Endothelial cell of umbilical vein (primary cell): ENCODE results near the gene SETBP1. TPM values are rescaled to one million over a fixed set of nuclear protein-coding genes. Genes with fewer than 3 reads are reported as not detected.

ENCODE experiments used
- BruUV-seq: library from RNA; stranded (reverse); fragments of 400-500 nt; replicated peaks from 2 replicates; lab custom pipeline; 2021; lab: Mats Ljungman, UMichigan
- CTCF ChIA-PET: fragments of 300-600, 350-600 bp; sonication (Branson Sonifier 250); formaldehyde crosslinking; loops from one replicate; lab custom pipeline; 2021; ENCODE audit warnings: antibody characterized with exemption, inconsistent platforms; lab: Charles Lee
- POLR2A ChIA-PET: fragments of 300-600, 350-600 bp; sonication (Branson Sonifier 250); formaldehyde crosslinking; loops from one replicate; lab custom pipeline; 2021; ENCODE audit warnings: antibody characterized with exemption, inconsistent platforms; lab: Charles Lee
- DNase-seq: peaks from one replicate; pipeline ENCODE4 v3.0.0-alpha.2; 2011; ENCODE audit warnings: low read depth, low spot score
- FAIRE-seq: peaks from 2 replicates; lab custom pipeline; 2011; peaks lifted over from hg19 to GRCh38; lab: Jason Lieb, UNC
- H2AFZ ChIP-seq: 2 replicates; pipeline ENCODE4 v1.6.0; 2012; ENCODE audit warnings: low read depth, low read length, control low read depth, inconsistent platforms
- H3K27ac ChIP-seq: 2 replicates; pipeline ENCODE4 v1.5.1; 2011; ENCODE audit warnings: low read depth, mild to moderate bottlenecking, control low read depth, low read length, moderate library complexity; ENCODE audit not compliant: insufficient read depth
- H3K27me3 ChIP-seq, 2 experiments: 2 replicates each; pipeline versions ENCODE4 v1.6.0 to v1.6.1; 2011; ENCODE audit warnings: low read length in 2 of 2, mixed read lengths in 1 of 2; ENCODE audit not compliant: control insufficient read depth in 2 of 2, insufficient read depth in 2 of 2
- H3K36me3 ChIP-seq, 2 experiments: 2 replicates in 1 of 2; 3 replicates in 1 of 2; pipeline ENCODE4 v1.5.1; 2011; ENCODE audit warnings: low read length in 2 of 2, mild to moderate bottlenecking in 1 of 2, moderate library complexity in 1 of 2; ENCODE audit not compliant: control insufficient read depth in 2 of 2, insufficient read depth in 2 of 2; ENCODE audit errors: extremely low read depth in 1 of 2
- H3K4me1 ChIP-seq: 3 replicates; pipeline ENCODE4 v1.5.1; 2011; ENCODE audit warnings: mild to moderate bottlenecking, low read length; ENCODE audit not compliant: control insufficient read depth, insufficient read depth; ENCODE audit errors: extremely low read depth
- H3K4me2 ChIP-seq: 2 replicates; pipeline ENCODE4 v1.6.1; 2011; ENCODE audit warnings: low read length, control low read depth, mixed read lengths; ENCODE audit not compliant: insufficient read depth
- H3K4me3 ChIP-seq, 3 experiments: fragments of 200-600 bp in 1 of 3; sonication (generic), shearing (Covaris generic) in 1 of 3; replicated peaks in 1 of 3; 2 replicates each; pipeline ENCODE4 v1.5.1; 2011 to 2016; ENCODE audit warnings: control low read depth in 3 of 3, low read length in 3 of 3, mild to moderate bottlenecking in 2 of 3, inconsistent platforms in 1 of 3, low read depth in 1 of 3, moderate library complexity in 1 of 3; ENCODE audit not compliant: insufficient read depth in 1 of 3
- H3K79me2 ChIP-seq: 2 replicates; pipeline ENCODE4 v1.6.0; 2012; ENCODE audit warnings: low read length, inconsistent platforms; ENCODE audit not compliant: control insufficient read depth, insufficient read depth
- H3K9ac ChIP-seq: replicated peaks from 2 replicates; pipeline ENCODE3; 2011; ENCODE audit warnings: low read length, control low read depth; ENCODE audit not compliant: insufficient read depth; ENCODE audit errors: extremely low read depth
- H3K9me1 ChIP-seq: replicated peaks from 3 replicates; pipeline ENCODE4 v1.6.0; 2011; ENCODE audit warnings: mild to moderate bottlenecking, low read length; ENCODE audit not compliant: control insufficient read depth, insufficient read depth; ENCODE audit errors: extremely low read depth
- H3K9me3 ChIP-seq: replicated peaks from 2 replicates; pipeline ENCODE4 v1.5.1; 2012; ENCODE audit warnings: low read length, inconsistent platforms; ENCODE audit not compliant: control insufficient read depth, insufficient read depth
- H4K20me1 ChIP-seq: replicated peaks from 2 replicates; pipeline ENCODE3; 2011; ENCODE audit warnings: mild to moderate bottlenecking, low read length; ENCODE audit not compliant: control insufficient read depth, insufficient read depth; ENCODE audit errors: extremely low read depth
- CTCF ChIP-seq, 2 donors: IDR thresholded peaks; 1 replicate in 1 of 2; 2 replicates in 1 of 2; pipeline ENCODE4 v1.5.1; 2011; ENCODE audit warnings: low read length in 2 of 2, mild to moderate bottlenecking in 2 of 2, moderate library complexity in 2 of 2, control low read depth in 1 of 2, inconsistent platforms in 1 of 2, low read depth in 1 of 2; ENCODE audit not compliant: insufficient read depth in 1 of 2; ENCODE audit errors: extremely low read depth in 1 of 2
- EZH2 ChIP-seq: IDR thresholded peaks from 2 replicates; pipeline ENCODE4 v1.6.1; 2012; ENCODE audit warnings: borderline replicate concordance, low read depth, mild to moderate bottlenecking, moderate library complexity, low read length, inconsistent platforms; ENCODE audit not compliant: severe bottlenecking
- FOS ChIP-seq: IDR thresholded peaks from 2 replicates; pipeline ENCODE4 v1.6.1; 2011; ENCODE audit warnings: mild to moderate bottlenecking, low read length, moderate library complexity, borderline replicate concordance; ENCODE audit not compliant: insufficient read depth
- GATA2 ChIP-seq: IDR thresholded peaks from 2 replicates; pipeline ENCODE4 v1.7.0; 2011; ENCODE audit warnings: low read depth, mild to moderate bottlenecking, moderate library complexity, mixed read lengths, low read length; ENCODE audit not compliant: insufficient read length, insufficient read depth
- JUN ChIP-seq: IDR thresholded peaks from 2 replicates; pipeline ENCODE4 v1.6.1; 2011; ENCODE audit warnings: borderline replicate concordance, low read depth; ENCODE audit not compliant: insufficient read length, insufficient read depth
- MYC ChIP-seq: IDR thresholded peaks from one replicate; pipeline ENCODE4 v1.6.1; 2011; ENCODE audit warnings: mild to moderate bottlenecking, low read depth, low read length
- POLR2A ChIP-seq: IDR thresholded peaks from 2 replicates; pipeline ENCODE4 v1.6.1; 2012; ENCODE audit warnings: low read depth, mild to moderate bottlenecking, control low read depth, low read length
- POLR2AphosphoS5 ChIP-seq: IDR thresholded peaks from 2 replicates; pipeline ENCODE4 v1.6.1; 2012; ENCODE audit warnings: low read depth, mild to moderate bottlenecking, control low read depth, low read length, moderate library complexity; ENCODE audit not compliant: insufficient read depth
- dilution Hi-C: fragments of 300-500 bp; cut with MboI; formaldehyde crosslinking; loops from one replicate; pipeline ENCODE4 v1.15.0; 2019; ENCODE audit warnings: low sequenced_read_pairs; ENCODE audit not compliant: extremely low pct_ligation_motif_present
- intact Hi-C: fragments of 100-400 bp; cut with micrococcal nuclease; formaldehyde crosslinking; loops from one replicate; pipeline ENCODE4 v1.10.0; 2022
- polyA plus RNA-seq, 4 experiments: library from polyadenylated mRNA; depleted of rRNA in 3 of 4; stranded (reverse) in 3 of 4; unstranded in 1 of 4; fragments of >200 nt; gene quantifications; 2 replicates each; pipeline versions ENCODE4 v1.2.1 to v1.2.3, GENCODE V29; 2011 to 2012; ENCODE audit warnings: missing spikeins in 1 of 4
- total RNA-seq: library from RNA; stranded (reverse); gene quantifications from 2 replicates; pipeline ENCODE4 v1.2.3, GENCODE V29; 2021
- TF ChIP-seq, protein P1 (sequence below): IDR thresholded peaks from 2 replicates; pipeline ENCODE4 v1.6.1; 2011; ENCODE audit not compliant: insufficient read depth, insufficient read length

SETBP1 gene
- total and polyA plus RNA-seq, 2 donors (not counting 3 experiments of a cell fraction or from before 2014, with no cell fraction given): 0.76 to 3.1 TPM

GRCh38 chr18:44643004-44643403 is 37.7 kb upstream of the SETBP1 start:
- Histone ChIP-seq H3K9me3 (no peaks in the 10 kb centered on the region), H3K9me1 (no peaks in the 10 kb centered on the region), H3K4me2 (no peak overlapping the region), H2AFZ (no peak overlapping the region), H3K36me3 (no peaks in the 10 kb centered on the region), H3K9ac (no peak overlapping the region), H3K4me1 (no peaks in the 10 kb centered on the region), H3K27ac (no peak overlapping the region), H3K4me3 (no peak overlapping the region), H3K79me2 (no peaks in the 10 kb centered on the region), H3K27me3 (no peaks in the 10 kb centered on the region), H4K20me1 (no peaks in the 10 kb centered on the region)
- dilution Hi-C loops: no loop called here
- CTCF ChIA-PET: no interaction called here
- DNase-seq: no peak
- POLR2A ChIA-PET: no interaction called here
- no peak for FAIRE-seq
- TF ChIP-seq GATA2 (no peak), POLR2AphosphoS5 (no peak), EZH2 (no peak), FOS (no peak), POLR2A (no peak), CTCF (IDR thresholded peaks at IDR 0.05; ENCODE audit: extremely low read depth in 1 of 2, insufficient read depth in 1 of 2, low read depth in 1 of 2, low read length in 2 of 2) (no peak), MYC (no peak), JUN (no peak)
- TF ChIP-seq, protein P1, sequence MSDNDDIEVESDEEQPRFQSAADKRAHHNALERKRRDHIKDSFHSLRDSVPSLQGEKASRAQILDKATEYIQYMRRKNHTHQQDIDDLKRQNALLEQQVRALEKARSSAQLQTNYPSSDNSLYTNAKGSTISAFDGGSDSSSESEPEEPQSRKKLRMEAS: no peak
- no TSS peak for BruUV-seq
- intact Hi-C loops: no loop called here
